K562 (cell line): Measurements from ENCODE around the gene MCIDAS. TPM values are rescaled to one million over a fixed set of nuclear protein-coding genes. Genes with fewer than 3 reads are reported as not detected.

Experiments used
- BMI1 ChIP-seq: fragments of 150-350 bp; IDR thresholded peaks from 2 replicates; pipeline ENCODE4 v1.6.1; 2014; ENCODE audit warnings: low read length
- ELF4 ChIP-seq: fragments of 450-650 bp; formaldehyde crosslinking; IDR thresholded peaks from 2 replicates; pipeline ENCODE4 v1.4.0; 2022; ENCODE audit warnings: missing genetic modification characterization
- HBP1 ChIP-seq: fragments of 450-650 bp; formaldehyde crosslinking; IDR thresholded peaks from 2 replicates; pipeline ENCODE4 v1.4.0; 2022; ENCODE audit warnings: missing genetic modification characterization
- HDAC1 ChIP-seq, 2 experiments: fragments of 450-650 bp; IDR thresholded peaks; 2 replicates each; pipeline ENCODE4 v1.6.1; 2016 to 2017; ENCODE audit warnings: inconsistent platforms in 1 of 2, mild to moderate bottlenecking in 1 of 2, moderate library complexity in 1 of 2
- KAT7 ChIP-seq: sonication (generic); formaldehyde crosslinking; IDR thresholded peaks from 2 replicates; pipeline ENCODE4 v1.8.0; 2022; ENCODE audit warnings: missing genetic modification reagents, mild to moderate bottlenecking, borderline replicate concordance
- KLF6 ChIP-seq: fragments of 250-450 bp; sonication (Bioruptor Pico); IDR thresholded peaks from 2 replicates; pipeline ENCODE4 v1.4.0; 2020; ENCODE audit warnings: mild to moderate bottlenecking, moderate library complexity, borderline replicate concordance
- PHB2 ChIP-seq: fragments of 450-650 bp; IDR thresholded peaks from 2 replicates; pipeline ENCODE4 v1.6.1; 2017; ENCODE audit warnings: low read depth
- PHF21A ChIP-seq: fragments of 450-650 bp; IDR thresholded peaks from 2 replicates; pipeline ENCODE4 v1.6.1; 2017; ENCODE audit warnings: low read depth, borderline replicate concordance
- RB1 ChIP-seq: fragments of 450-650 bp; IDR thresholded peaks from 2 replicates; pipeline ENCODE4 v1.6.1; 2017; ENCODE audit warnings: low read depth, mild to moderate bottlenecking
- SAFB ChIP-seq: fragments of 200-400 bp; formaldehyde crosslinking; IDR thresholded peaks from 2 replicates; pipeline ENCODE4 v1.6.1; 2017; ENCODE audit warnings: low read depth, low read length, borderline replicate concordance
- SNIP1 ChIP-seq: fragments of 450-650 bp; IDR thresholded peaks from 2 replicates; pipeline ENCODE4 v1.7.1; 2017; ENCODE audit warnings: low read depth, mild to moderate bottlenecking
- SNRNP70 ChIP-seq: fragments of 200-400 bp; formaldehyde crosslinking; optimal IDR thresholded peaks from 2 replicates; pipeline ENCODE3; 2017; ENCODE audit warnings: low read depth, low read length
- SP2 ChIP-seq: IDR thresholded peaks from 2 replicates; pipeline ENCODE4 v1.6.1; 2011; ENCODE audit warnings: mild to moderate bottlenecking, low read depth, low read length, moderate library complexity; ENCODE audit not compliant: poor library complexity, severe bottlenecking; ENCODE audit errors: extremely low read depth
- TFAP4 ChIP-seq: sonication (generic); formaldehyde crosslinking; IDR thresholded peaks from 2 replicates; pipeline ENCODE4 v1.8.0; 2022; ENCODE audit warnings: missing genetic modification reagents, mild to moderate bottlenecking, moderate library complexity, borderline replicate concordance
- THAP7 ChIP-seq: fragments of 250-450 bp; sonication (Bioruptor Pico); IDR thresholded peaks from 2 replicates; pipeline ENCODE4 v1.5.0; 2021
- TRIM24 ChIP-seq, 2 experiments: fragments of 450-650 bp; IDR thresholded peaks; 2 replicates each; pipeline ENCODE4 v1.6.1; 2016
- ZBTB33 ChIP-seq: sonication (generic); formaldehyde crosslinking; IDR thresholded peaks from 2 replicates; pipeline ENCODE4 v1.8.1; 2023; ENCODE audit warnings: mild to moderate bottlenecking, missing genetic modification reagents
- ZBTB5 ChIP-seq: fragments of 450-650 bp; IDR thresholded peaks from 2 replicates; pipeline ENCODE4 v1.6.1; 2017; ENCODE audit warnings: antibody characterized with exemption
- ZNF124 ChIP-seq: sonication (generic); formaldehyde crosslinking; IDR thresholded peaks from 2 replicates; pipeline ENCODE4 v1.8.1; 2022; ENCODE audit warnings: missing genetic modification reagents
- ZNF354B ChIP-seq: fragments of 250-450 bp; sonication (Bioruptor Pico); IDR thresholded peaks from 2 replicates; pipeline ENCODE4 v1.4.0; 2020
- ZNF384 ChIP-seq: IDR thresholded peaks from 2 replicates; pipeline ENCODE4 v1.6.1; 2012; ENCODE audit warnings: low read depth, low read length, improper control_type of control experiment
- ZNF766 ChIP-seq: fragments of 200-800 bp; sonication (Bioruptor generic); conservative IDR thresholded peaks from 2 replicates; pipeline ENCODE4 v1.6.1; 2016; ENCODE audit warnings: missing genetic modification characterization, missing compliant biosample characterization
- ZSCAN29 ChIP-seq: fragments of 450-650 bp; IDR thresholded peaks from 2 replicates; pipeline ENCODE4 v1.6.1; 2017
- polyA plus RNA-seq, 8 experiments: library from polyadenylated mRNA; depleted of rRNA in 4 of 8; stranded (reverse) in 5 of 8; unstranded in 3 of 8; fragments of >200 nt; fragmentation: Nextera tagmentation in 2 of 8; fragmentation: Illumina TruSeq in 1 of 8; extraction: Ambion mirVana in 2 of 8; extraction: Trizol in 1 of 8; gene quantifications; 2 replicates each; pipeline versions ENCODE4 v1.2.1 to v1.2.3, GENCODE V29; 2011 to 2014; ENCODE audit warnings: inconsistent platforms in 1 of 8, missing spikeins in 1 of 8
- total RNA-seq, 7 experiments: library from RNA; depleted of rRNA in 6 of 7; stranded (reverse); fragments of >200 nt in 6 of 7; fragmentation: Illumina TruSeq in 2 of 7; extraction: Trizol in 2 of 7; gene quantifications; 2 replicates each; pipeline versions ENCODE4 v1.2.1 to v1.2.3, GENCODE V29; 2011 to 2021; ENCODE audit warnings: low replicate concordance in 1 of 7

MCIDAS gene
- total and polyA plus RNA-seq, 9 of the 15 experiments (the other 6 are each of a cell fraction or from before 2014, with no cell fraction given), result 0.07 to 1.5 (median 0.69) TPM

- TF ChIP-seq RB1 (peak; percentile 72; the same call in 1 of the 2 replicates), HDAC1 (IDR thresholded peaks at IDR 0.05) (peak in 1 of 2 experiments; percentile 31; a peak in 1 of 4 replicates), PHF21A (peak; percentile 80; the same call in 1 of the 2 replicates), SNRNP70 (no peak), PHB2 (no peak), SP2 (no peak), SNIP1 (no peak), ZBTB5 (no peak), SAFB (no peak), TFAP4 (no peak; the same call in none of the 2 replicates), ZNF124 (CRISPR knock-in tag) (0 out of 2 replicates have a peak, but pooled peaks have one; percentile 15), ZNF384 (no peak), HBP1 (no peak), ELF4 (CRISPR knock-in tag) (no peak), THAP7 (CRISPR knock-in tag) (no peak), KLF6 (CRISPR knock-in tag) (no peak), BMI1 (no peak), ZNF354B (CRISPR knock-in tag) (no peak), TRIM24 (IDR thresholded peaks at IDR 0.05) (peak in 1 of 2 experiments; percentile 78; a peak in 1 of 4 replicates), KAT7 (CRISPR knock-in tag) (peak; percentile 94), ZNF766 (no peak), ZBTB33 (CRISPR knock-in tag) (no peak), ZSCAN29 (no peak)
These were observed at the start of gene MCIDAS (continued) for GRCh38 chr5:55226934-55227663.
